ENCODE measurements around the gene CFAP73. TPM values are rescaled to one million over a fixed set of nuclear protein-coding genes. Genes with fewer than 3 reads are reported as not detected.
"Not testable (repeated sequence)": the region's sequence is repeated elsewhere in the genome, so short reads cannot be mapped to it uniquely, and the experiment has no call there.

CFAP73 gene
- polyA plus RNA-seq, 4 donors, result 0.76 to 2.5 (median 1.9) TPM

- DNase-seq (ENCODE audit: low read depth in 4 of 4, low spot score in 2 of 4), result peak in 3 of 4 donors; percentile 60 to 76 (median 73)
Observed at GRCh38 chr12:113185180-113186032, 35.9 kb downstream of the CFAP73 start, which contains the start of the genes DDX54 and RITA1. Gene DDX54, minus strand, starts transcription at chr12:113185478. Its CDS starts 27 bp downstream, at chr12:113185451. Gene RITA1, plus strand, starts transcription at chr12:113185721. Its CDS starts 1,026 bp downstream, at chr12:113186747.

- no peak for DNase-seq (ENCODE audit: low read depth in 4 of 4, low spot score in 2 of 4)
Observed at GRCh38 chr12:113186033-113186365, 36.5 kb downstream of the CFAP73 start.

GRCh38 chr12:113186666-113187325 lies 37.3 kb downstream of the CFAP73 start:
- no peak for DNase-seq (ENCODE audit: low read depth in 4 of 4, low spot score in 2 of 4)

GRCh38 chr12:113189361-113189760 lies 39.8 kb downstream of the CFAP73 start:
- no peak for DNase-seq (ENCODE audit: low read depth in 4 of 4, low spot score in 2 of 4)

DNA sequence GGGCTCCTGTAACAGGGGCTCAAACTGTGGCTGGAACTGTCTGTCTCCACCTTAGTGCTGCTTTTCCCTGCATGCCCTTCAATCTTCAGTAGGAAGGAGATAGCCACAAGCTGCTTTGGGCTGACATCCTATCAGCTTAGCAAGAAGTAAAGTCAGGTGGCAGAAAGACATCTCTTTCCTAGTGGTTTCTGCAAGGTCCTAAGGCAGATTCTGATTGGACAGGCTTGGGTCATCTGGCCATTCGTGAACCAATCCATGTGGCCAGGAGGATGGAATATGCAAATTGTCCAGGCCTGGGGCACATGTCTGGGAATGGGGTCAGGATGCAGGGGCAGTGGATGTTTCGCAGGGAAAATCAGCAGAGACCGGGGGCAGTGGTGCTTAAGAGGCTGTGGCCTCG lies 41.2 kb downstream of the CFAP73 start:
- no peak for DNase-seq (ENCODE audit: low read depth in 4 of 4, low spot score in 2 of 4)

DNA sequence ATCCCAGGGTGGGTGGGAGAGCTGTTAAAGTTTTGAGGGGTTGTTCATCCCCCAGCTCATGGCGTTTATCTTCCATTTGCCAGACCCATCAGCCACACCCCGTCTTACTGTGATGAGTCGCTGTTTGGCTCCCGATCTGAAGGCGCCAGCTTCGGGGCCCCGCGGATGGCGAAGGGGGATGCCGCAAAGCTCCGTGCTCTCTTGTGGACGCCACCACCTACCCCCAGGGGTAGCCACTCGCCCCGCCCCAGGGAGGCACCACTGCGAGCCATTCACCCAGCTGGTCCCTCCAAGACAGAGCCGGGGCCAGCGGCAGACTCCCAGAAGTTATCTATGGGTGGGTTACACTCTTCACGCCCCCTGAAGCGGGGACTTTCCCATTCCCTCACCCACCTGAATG lies 41.7 kb downstream of the CFAP73 start:
- DNase-seq (ENCODE audit: low read depth in 4 of 4, low spot score in 2 of 4), result no peak

GRCh38 chr12:113194971-113195391 lies 45.5 kb downstream of the CFAP73 start:
- no peak for DNase-seq (ENCODE audit: low read depth in 4 of 4, low spot score in 2 of 4)

DNA sequence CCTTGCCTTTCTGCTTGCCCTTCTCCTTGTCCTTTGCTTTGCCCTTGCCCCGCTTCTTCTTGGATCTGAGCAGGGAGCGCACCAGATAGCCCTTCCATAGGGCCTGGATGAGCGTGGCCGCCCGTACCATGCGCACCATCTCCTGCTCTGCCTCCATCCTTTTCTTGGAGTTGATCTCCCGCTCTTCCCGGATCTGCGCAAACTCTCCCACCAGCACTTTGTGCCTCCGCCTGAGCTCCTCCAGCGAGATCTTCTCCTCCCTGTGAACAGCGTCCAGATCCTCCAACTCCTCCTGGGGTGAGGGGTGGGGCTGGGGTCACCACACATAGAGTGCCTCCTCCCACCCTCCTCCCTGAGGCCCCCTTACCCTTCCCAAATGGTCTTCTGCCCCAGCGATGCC lies 46.1 kb downstream of the CFAP73 start:
- no peak for DNase-seq (ENCODE audit: low read depth in 4 of 4, low spot score in 2 of 4)

GRCh38 chr12:113196582-113196981 lies 47.1 kb downstream of the CFAP73 start:
- DNase-seq (ENCODE audit: low read depth in 4 of 4, low spot score in 2 of 4), result no peak

DNA sequence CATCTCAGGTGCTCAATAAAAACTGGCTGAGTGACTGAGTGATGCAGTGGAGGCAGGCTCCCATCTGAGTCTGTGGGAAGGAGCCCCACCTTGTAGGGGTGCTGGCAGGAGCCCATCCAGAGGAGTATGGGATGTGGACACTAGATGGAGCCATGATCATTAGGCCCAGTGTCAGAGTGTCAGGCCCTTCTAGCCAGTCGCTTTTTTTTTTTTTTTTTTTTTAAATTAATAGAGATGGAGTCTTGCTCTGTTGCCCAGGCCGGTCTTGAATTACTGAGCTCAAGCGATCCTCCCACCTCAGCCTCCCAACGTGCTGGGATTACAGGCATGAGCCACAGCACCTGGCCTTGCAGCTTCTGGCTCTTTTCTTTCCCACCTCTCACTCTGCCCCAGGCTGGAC lies 47.5 kb downstream of the CFAP73 start:
- DNase-seq (ENCODE audit: low read depth in 4 of 4, low spot score in 2 of 4), result peak in 1 of 4 donors; percentile 66

DNA sequence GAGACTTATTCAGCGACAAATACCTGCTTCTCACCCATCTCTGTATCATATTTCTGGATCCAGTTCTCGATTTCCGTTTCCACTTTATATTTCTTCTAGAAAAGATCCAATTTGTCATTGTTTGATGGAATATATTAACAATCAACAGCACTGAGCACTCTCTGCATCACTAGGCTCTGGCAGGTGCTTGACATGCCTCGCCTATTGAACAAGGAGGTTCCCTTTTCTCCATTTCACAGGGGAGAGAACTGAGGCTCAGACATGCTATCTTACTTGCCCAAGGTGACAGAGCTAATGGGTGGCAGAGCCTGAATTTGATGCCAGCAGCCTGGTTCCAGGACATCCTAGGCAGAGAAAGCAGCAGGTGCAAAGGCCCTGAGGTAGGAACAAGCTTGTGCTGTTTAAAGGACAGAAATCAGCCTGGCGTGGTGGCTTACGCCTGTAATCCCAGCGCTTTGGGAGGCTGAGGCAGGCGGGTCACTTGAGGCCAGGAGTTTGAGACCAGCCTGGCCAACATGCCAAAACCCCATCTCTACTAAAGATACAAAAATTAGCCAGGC lies 48.1 kb downstream of the CFAP73 start:
- DNase-seq (ENCODE audit: low read depth in 4 of 4, low spot score in 2 of 4), result no peak

DNA sequence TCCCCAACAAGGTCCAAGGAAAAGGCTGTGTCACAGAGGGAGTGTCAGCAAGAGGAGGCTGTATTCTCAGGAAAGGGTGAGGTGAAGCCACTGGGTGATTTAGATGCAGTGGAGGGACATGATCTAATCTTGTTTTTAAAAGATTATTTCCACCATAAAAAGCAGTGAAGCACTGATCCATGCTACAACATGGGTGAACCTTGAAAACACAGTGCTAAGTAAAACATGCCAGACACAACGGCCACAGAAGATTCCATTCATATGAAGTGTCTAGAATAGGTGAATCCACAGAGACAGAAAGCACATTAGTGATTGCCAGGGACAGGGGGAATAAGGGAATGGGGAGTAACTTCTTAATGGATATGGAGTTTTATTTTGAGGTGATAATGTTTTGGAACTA lies 48.8 kb downstream of the CFAP73 start:
- DNase-seq (ENCODE audit: low read depth in 4 of 4, low spot score in 2 of 4), result no peak

- DNase-seq (ENCODE audit: low read depth in 4 of 4, low spot score in 2 of 4), result no peak
Observed at GRCh38 chr12:113200021-113200797, 50.7 kb downstream of the CFAP73 start.

DNA sequence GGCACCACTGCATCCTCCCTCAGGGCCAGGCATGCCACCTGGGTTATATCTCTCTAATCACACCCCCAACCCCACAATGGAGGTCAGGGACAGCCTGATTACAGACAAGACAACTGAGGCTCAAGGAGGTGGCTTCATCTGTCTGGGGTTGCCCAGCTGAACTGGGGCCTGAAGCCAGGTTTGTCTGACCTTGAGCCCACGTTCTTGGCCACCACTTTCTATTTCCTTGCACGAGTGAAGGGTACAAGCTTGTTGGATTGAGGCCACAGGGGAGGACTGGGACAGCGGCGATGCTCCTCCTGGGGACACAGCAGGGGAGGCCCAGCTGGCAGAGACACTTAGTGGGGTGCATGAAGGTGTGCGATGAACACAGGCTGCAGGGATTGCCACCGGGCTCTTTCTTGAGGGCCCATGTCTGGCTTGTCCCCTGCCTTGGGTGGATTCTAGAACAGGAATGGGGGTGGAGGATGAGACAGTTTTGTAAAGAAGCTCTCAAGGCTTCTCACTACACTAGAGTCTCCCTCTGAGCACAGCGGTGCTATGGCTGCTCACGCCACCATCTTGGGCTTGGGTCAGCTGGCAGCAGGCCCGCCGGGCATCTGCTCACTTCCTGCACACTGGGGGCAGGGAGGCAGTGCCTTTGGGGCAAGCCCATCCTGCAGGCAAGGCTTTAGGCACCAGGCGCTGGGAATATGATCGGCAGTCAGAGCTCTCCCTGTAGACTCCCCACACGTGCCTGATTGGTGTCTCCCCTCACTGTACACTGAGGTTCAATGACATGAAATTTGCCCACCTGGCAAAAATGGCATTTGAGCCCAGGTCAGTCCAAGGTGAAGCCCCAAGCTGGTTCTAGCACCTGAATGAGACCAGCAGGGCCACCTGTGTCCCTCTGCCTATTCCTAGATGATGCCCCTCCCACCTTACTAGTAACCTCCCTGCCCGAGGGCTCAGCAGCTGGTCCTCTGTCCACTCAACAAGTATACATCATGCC lies 52.0 kb downstream of the CFAP73 start:
- no peak for DNase-seq (ENCODE audit: low read depth in 4 of 4, low spot score in 2 of 4)

DNA sequence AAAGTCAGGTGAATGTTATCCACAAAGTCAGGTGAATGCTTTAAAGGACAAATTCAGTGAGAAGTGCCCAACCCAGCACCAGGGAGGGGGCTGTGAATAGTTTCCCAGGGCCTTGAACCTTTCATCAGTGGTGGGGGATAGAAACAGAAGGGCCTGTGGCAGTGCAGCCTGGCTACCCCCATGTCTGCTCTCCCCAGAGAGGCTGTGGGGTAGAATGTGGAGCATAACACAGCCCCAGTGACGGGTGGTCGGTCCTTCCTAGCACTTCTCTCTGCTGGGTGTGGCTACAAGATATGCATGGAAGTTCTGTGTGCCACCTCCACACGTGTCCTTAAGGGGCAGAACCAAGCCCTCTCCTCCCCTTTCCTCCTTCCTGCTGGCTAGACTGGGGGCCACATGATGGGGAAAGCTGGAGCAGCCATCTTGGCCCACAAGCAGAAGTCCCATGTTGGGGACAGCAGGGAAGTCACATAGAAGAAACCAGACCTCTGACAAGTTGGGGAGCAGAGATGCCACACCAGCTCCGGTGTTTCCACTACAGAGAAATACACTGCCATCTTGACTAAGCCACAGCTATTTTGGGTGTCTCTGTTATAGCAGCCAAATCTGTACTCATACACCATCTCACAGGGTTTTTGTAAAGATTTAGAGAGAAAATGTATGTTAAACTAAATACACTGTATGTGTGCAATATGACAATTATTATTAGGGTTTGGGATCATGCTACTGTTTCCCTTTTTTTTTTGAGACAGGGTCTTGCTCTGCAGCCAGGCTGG lies 53.0 kb downstream of the CFAP73 start:
- no peak for DNase-seq (ENCODE audit: low read depth in 4 of 4, low spot score in 2 of 4)

- DNase-seq (ENCODE audit: low read depth in 4 of 4, low spot score in 2 of 4), result no peak
Observed at GRCh38 chr12:113203852-113204760, 54.6 kb downstream of the CFAP73 start.

DNA sequence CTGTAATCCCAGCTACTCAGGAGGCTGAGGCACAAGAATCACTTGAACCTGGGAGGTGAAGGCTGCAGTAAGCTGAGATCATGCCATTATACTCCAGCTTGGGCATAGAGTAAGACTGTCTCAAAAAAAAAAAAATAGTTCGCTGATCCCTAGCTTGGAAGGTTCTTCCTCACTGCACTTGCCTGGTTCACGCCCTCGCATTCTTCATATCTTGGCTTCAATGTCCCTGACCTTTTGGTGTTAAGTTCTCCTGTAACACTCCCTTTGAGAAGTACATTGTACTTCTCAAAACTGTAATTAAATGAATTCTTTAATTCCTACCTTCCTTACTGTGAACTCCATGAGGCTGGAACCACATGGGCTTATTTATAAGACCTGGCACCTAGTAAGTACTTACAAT lies 55.3 kb downstream of the CFAP73 start:
- DNase-seq (ENCODE audit: low read depth in 4 of 4, low spot score in 2 of 4), result no peak

- DNase-seq (ENCODE audit: low read depth in 4 of 4, low spot score in 2 of 4), result not testable (repeated sequence)
Observed at GRCh38 chr12:113206802-113207201, 57.3 kb downstream of the CFAP73 start.

Measured in left renal cortex interstitium (tissue), 4 donors.